SK-N-SH (cell line): ENCODE measurements around the gene TNFAIP3. TPM values are rescaled to one million over a fixed set of nuclear protein-coding genes. Genes with fewer than 3 reads are reported as not detected.

Source experiments
- CTCF ChIA-PET: fragments of 300-600, 350-600 bp; formaldehyde crosslinking; extraction: SDS; loops from one replicate; lab custom pipeline; 2021; lab: Yijun Ruan, JAX
- POLR2A ChIA-PET: fragments of 350-600 bp; sonication (Branson Sonifier 250); formaldehyde crosslinking; extraction: SDS; loops from one replicate; lab custom pipeline; 2020; ENCODE audit warnings: antibody characterized with exemption, inconsistent platforms; lab: Yijun Ruan, JAX
- DNase-seq: peaks from one replicate; pipeline ENCODE4 v3.0.0; 2012
- H2AFZ ChIP-seq: fragments of 200-600 bp; sonication (generic); 2 replicates; pipeline ENCODE4 v1.8.1; 2016; ENCODE audit warnings: antibody characterized with exemption, mild to moderate bottlenecking, low read depth
- H3F3A ChIP-seq: fragments of 200-600 bp; sonication (generic); replicated peaks from 2 replicates; pipeline ENCODE3; 2016; ENCODE audit warnings: antibody characterized with exemption, mild to moderate bottlenecking; ENCODE audit not compliant: insufficient read depth
- H3K27ac ChIP-seq, 2 experiments: fragments of 200-500 bp in 1 of 2; fragments of 200-600 bp in 1 of 2; sonication (Bioruptor generic) in 1 of 2; sonication (generic), shearing (Covaris generic) in 1 of 2; 2 replicates each; pipeline versions ENCODE4 v1.5.1 to v1.6.1; 2014 to 2016; ENCODE audit warnings: low read depth in 2 of 2, inconsistent platforms in 1 of 2, low read length in 1 of 2, mild to moderate bottlenecking in 1 of 2, mixed read lengths in 1 of 2
- H3K27me3 ChIP-seq: fragments of 200-600 bp; sonication (generic), shearing (Covaris generic); 2 replicates; pipeline ENCODE4 v1.6.1; 2016; ENCODE audit warnings: mixed run types; ENCODE audit not compliant: insufficient read depth
- H3K36me3 ChIP-seq, 2 experiments: fragments of 200-500 bp in 1 of 2; fragments of 200-600 bp in 1 of 2; sonication (Bioruptor generic) in 1 of 2; sonication (generic) in 1 of 2; replicated peaks in 1 of 2; 2 replicates each; pipeline versions ENCODE3 to v1.5.1; 2014 to 2016; ENCODE audit warnings: low read length in 1 of 2, mild to moderate bottlenecking in 1 of 2; ENCODE audit not compliant: insufficient read depth in 2 of 2, control insufficient read depth in 1 of 2
- H3K4me1 ChIP-seq, 2 experiments: fragments of 200-500 bp in 1 of 2; fragments of 200-600 bp in 1 of 2; sonication (Bioruptor generic) in 1 of 2; sonication (generic), shearing (Covaris generic) in 1 of 2; 2 replicates each; pipeline versions ENCODE4 v1.5.1 to v1.6.1; 2014 to 2016; ENCODE audit warnings: low read depth in 1 of 2, low read length in 1 of 2, mixed run types in 1 of 2; ENCODE audit not compliant: insufficient read depth in 2 of 2, control insufficient read depth in 1 of 2
- H3K4me2 ChIP-seq: fragments of 200-600 bp; sonication (generic), shearing (Covaris generic); 2 replicates; pipeline ENCODE4 v1.6.1; 2017; ENCODE audit warnings: mixed run types
- H3K4me3 ChIP-seq, 2 experiments: fragments of 200-500 bp in 1 of 2; fragments of 200-600 bp in 1 of 2; sonication (Bioruptor generic) in 1 of 2; sonication (generic), shearing (Covaris generic) in 1 of 2; 2 replicates each; pipeline versions ENCODE4 v1.5.1 to v1.8.1; 2014 to 2016; ENCODE audit warnings: low read depth in 2 of 2, inconsistent platforms in 1 of 2, low read length in 1 of 2, mild to moderate bottlenecking in 1 of 2, mixed read lengths in 1 of 2, moderate library complexity in 1 of 2
- H3K79me2 ChIP-seq: fragments of 200-600 bp; sonication (generic); 2 replicates; pipeline ENCODE4 v1.8.1; 2017; ENCODE audit warnings: mild to moderate bottlenecking; ENCODE audit not compliant: insufficient read depth
- H3K9ac ChIP-seq: fragments of 200-600 bp; sonication (generic); 2 replicates; pipeline ENCODE4 v1.6.1; 2017; ENCODE audit warnings: mixed run types
- H3K9me2 ChIP-seq: fragments of 200-600 bp; sonication (generic); 2 replicates; pipeline ENCODE4 v1.6.1; 2017; ENCODE audit warnings: mixed run types
- H3K9me3 ChIP-seq: fragments of 200-600 bp; sonication (generic); 2 replicates; pipeline ENCODE4 v1.6.1; 2017; ENCODE audit warnings: mixed run types, mild to moderate bottlenecking, moderate library complexity
- H4K20me1 ChIP-seq: fragments of 200-600 bp; sonication (generic); 2 replicates; pipeline ENCODE4 v1.6.1; 2017; ENCODE audit warnings: mild to moderate bottlenecking, mixed run types; ENCODE audit not compliant: insufficient read depth
- ELF1 ChIP-seq: IDR thresholded peaks from 2 replicates; pipeline ENCODE4 v1.4.0; 2012
- EZH2phosphoT487 ChIP-seq: fragments of 200-600 bp; sonication (generic); IDR thresholded peaks from 2 replicates; pipeline ENCODE4 v1.6.1; 2017; ENCODE audit warnings: low read depth, mixed run types, mild to moderate bottlenecking, antibody characterized with exemption, moderate library complexity, borderline replicate concordance
- FOSL2 ChIP-seq: IDR thresholded peaks from 2 replicates; pipeline ENCODE4 v1.4.0; 2012; ENCODE audit warnings: low read depth, mild to moderate bottlenecking, moderate library complexity, borderline replicate concordance
- FOXM1 ChIP-seq: IDR thresholded peaks from 2 replicates; pipeline ENCODE4 v1.4.0; 2012; ENCODE audit warnings: low read depth, mild to moderate bottlenecking
- MAX ChIP-seq: IDR thresholded peaks from 2 replicates; pipeline ENCODE4 v1.4.0; 2012; ENCODE audit warnings: low read depth
- MXI1 ChIP-seq: IDR thresholded peaks from 2 replicates; pipeline ENCODE4 v1.6.1; 2012; ENCODE audit warnings: mild to moderate bottlenecking, low read depth, low read length, improper control_type of control experiment
- NFIC ChIP-seq: IDR thresholded peaks from 2 replicates; pipeline ENCODE4 v1.4.0; 2012; ENCODE audit warnings: borderline replicate concordance
- NRF1 ChIP-seq: IDR thresholded peaks from 2 replicates; pipeline ENCODE4 v1.6.1; 2012; ENCODE audit warnings: low read depth, mild to moderate bottlenecking, low read length
- RAD21 ChIP-seq: IDR thresholded peaks from 2 replicates; pipeline ENCODE4 v1.6.1; 2012; ENCODE audit warnings: mild to moderate bottlenecking, low read length
- REST ChIP-seq: IDR thresholded peaks from 2 replicates; pipeline ENCODE4 v1.6.1; 2012; ENCODE audit warnings: mild to moderate bottlenecking, low read depth, low read length, moderate library complexity
- SIN3A ChIP-seq: IDR thresholded peaks from 2 replicates; pipeline ENCODE4 v1.6.1; 2012; ENCODE audit warnings: low read depth, mild to moderate bottlenecking, low read length, moderate library complexity, borderline replicate concordance
- SMC3 ChIP-seq: IDR thresholded peaks from 2 replicates; pipeline ENCODE4 v1.6.1; 2012; ENCODE audit warnings: low read depth, low read length, improper control_type of control experiment
- USF2 ChIP-seq: fragments of 150-350 bp; IDR thresholded peaks from 2 replicates; pipeline ENCODE4 v1.6.1; 2017; ENCODE audit warnings: antibody characterized with exemption, low read length, low read depth, borderline replicate concordance
- YY1 ChIP-seq: IDR thresholded peaks from 2 replicates; pipeline ENCODE4 v1.4.0; 2012; ENCODE audit warnings: low read depth, mild to moderate bottlenecking
- WGBS: methylation state at CpG from one replicate; pipeline ENCODE4 v1.1.6; 2017; ENCODE audit warnings: low lambda C conversion rate; 5-methylcytosine and 5-hydroxymethylcytosine counted together
- polyA plus RNA-seq, 3 experiments: library from polyadenylated mRNA; depleted of rRNA; stranded (reverse); fragments of >200 nt; gene quantifications; 2 replicates each; pipeline ENCODE4 v1.2.3, GENCODE V29; 2012
- TF ChIP-seq, protein P1 (sequence below): fragments of 200-600 bp; sonication (generic); IDR thresholded peaks from 2 replicates; pipeline ENCODE4 v1.6.1; 2017; ENCODE audit warnings: antibody characterized with exemption, mild to moderate bottlenecking, moderate library complexity
- TF ChIP-seq, protein P2 (sequence below): fragments of 150-350 bp; IDR thresholded peaks from 2 replicates; pipeline ENCODE4 v1.6.1; 2016; ENCODE audit warnings: mild to moderate bottlenecking, low read depth, low read length

Gene TNFAIP3
- polyA plus RNA-seq, 1 of the 3 experiments (the other 2 are of a cell fraction) = 1.0 TPM

DNA sequence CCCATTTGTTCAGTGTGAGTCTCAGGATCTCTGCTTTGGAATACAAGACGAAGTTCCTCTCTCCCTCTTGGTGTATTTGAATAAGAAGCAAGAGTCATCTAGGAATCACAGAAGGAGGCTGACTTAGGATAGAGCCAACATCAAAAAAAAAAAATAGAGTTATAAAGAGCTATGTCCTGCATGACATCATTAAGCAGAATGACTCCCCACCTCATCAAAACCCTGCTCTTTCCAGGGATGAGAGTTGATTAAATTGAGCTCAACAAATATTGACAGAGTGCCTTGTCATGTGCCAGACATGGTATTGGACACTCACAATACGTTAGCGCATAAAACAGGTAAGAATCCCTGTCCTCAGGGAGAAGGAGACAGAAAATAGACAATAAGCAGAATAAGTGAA, 48.6 kb upstream of the TNFAIP3 start:
- CTCF ChIA-PET = no interaction called here
- POLR2A ChIA-PET = no interaction called here
- H3K9me3 ChIP-seq = no peaks in the 10 kb centered on the region

GRCh38 chr6:137819740-137820139, 47.3 kb upstream of the TNFAIP3 start:
- no peak overlapping the region for H2AFZ ChIP-seq
- DNase-seq = no peak
- H3K9me2 ChIP-seq = no peaks in the 10 kb centered on the region
- 8% methylated on average over 2 of the region's 2 CpGs for WGBS
- H3K9ac ChIP-seq = no peak overlapping the region
- no peaks in the 10 kb centered on the region; a peak in 1 of 4 replicates for H3K4me1 ChIP-seq
- no peak overlapping the region for H3K4me2 ChIP-seq
- CTCF ChIA-PET = no interaction called here
- H3K27me3 ChIP-seq = no peaks in the 10 kb centered on the region
- H3K36me3 ChIP-seq = no peaks in the 10 kb centered on the region
- no peaks in the 10 kb centered on the region for H3F3A ChIP-seq
- no peaks in the 10 kb centered on the region for H3K9me3 ChIP-seq
- H3K79me2 ChIP-seq = no peaks in the 10 kb centered on the region
- H3K27ac ChIP-seq = no peak overlapping the region
- no peaks in the 10 kb centered on the region for H4K20me1 ChIP-seq
- no peak for TF ChIP-seq RAD21
- TF ChIP-seq USF2 = no peak
- TF ChIP-seq FOXM1 = no peak
- TF ChIP-seq MXI1 = no peak
- TF ChIP-seq ELF1 = no peak
- TF ChIP-seq SMC3 = no peak
- TF ChIP-seq MAX = no peak
- no peak for TF ChIP-seq EZH2phosphoT487
- no peak for TF ChIP-seq NRF1
- TF ChIP-seq YY1 = no peak
- no peak for TF ChIP-seq SIN3A
- TF ChIP-seq REST = no peak
- TF ChIP-seq, protein P1, sequence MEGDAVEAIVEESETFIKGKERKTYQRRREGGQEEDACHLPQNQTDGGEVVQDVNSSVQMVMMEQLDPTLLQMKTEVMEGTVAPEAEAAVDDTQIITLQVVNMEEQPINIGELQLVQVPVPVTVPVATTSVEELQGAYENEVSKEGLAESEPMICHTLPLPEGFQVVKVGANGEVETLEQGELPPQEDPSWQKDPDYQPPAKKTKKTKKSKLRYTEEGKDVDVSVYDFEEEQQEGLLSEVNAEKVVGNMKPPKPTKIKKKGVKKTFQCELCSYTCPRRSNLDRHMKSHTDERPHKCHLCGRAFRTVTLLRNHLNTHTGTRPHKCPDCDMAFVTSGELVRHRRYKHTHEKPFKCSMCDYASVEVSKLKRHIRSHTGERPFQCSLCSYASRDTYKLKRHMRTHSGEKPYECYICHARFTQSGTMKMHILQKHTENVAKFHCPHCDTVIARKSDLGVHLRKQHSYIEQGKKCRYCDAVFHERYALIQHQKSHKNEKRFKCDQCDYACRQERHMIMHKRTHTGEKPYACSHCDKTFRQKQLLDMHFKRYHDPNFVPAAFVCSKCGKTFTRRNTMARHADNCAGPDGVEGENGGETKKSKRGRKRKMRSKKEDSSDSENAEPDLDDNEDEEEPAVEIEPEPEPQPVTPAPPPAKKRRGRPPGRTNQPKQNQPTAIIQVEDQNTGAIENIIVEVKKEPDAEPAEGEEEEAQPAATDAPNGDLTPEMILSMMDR = no peak
- TF ChIP-seq, protein P2, sequence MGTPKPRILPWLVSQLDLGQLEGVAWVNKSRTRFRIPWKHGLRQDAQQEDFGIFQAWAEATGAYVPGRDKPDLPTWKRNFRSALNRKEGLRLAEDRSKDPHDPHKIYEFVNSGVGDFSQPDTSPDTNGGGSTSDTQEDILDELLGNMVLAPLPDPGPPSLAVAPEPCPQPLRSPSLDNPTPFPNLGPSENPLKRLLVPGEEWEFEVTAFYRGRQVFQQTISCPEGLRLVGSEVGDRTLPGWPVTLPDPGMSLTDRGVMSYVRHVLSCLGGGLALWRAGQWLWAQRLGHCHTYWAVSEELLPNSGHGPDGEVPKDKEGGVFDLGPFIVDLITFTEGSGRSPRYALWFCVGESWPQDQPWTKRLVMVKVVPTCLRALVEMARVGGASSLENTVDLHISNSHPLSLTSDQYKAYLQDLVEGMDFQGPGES = no peak
- TF ChIP-seq, all 33 proteins: peak for 0
- H3K4me3 ChIP-seq = no peak overlapping the region
- POLR2A ChIA-PET = no interaction called here

More for the DNA sequence above, 48.6 kb upstream of the TNFAIP3 start:
- Histone ChIP-seq H3K27ac (no peak overlapping the region), H3K27me3 (no peaks in the 10 kb centered on the region), H3K4me2 (no peak overlapping the region), H3K36me3 (no peaks in the 10 kb centered on the region), H2AFZ (no peak overlapping the region), H3K4me3 (no peak overlapping the region), H3K79me2 (no peaks in the 10 kb centered on the region), H3K9me2 (no peaks in the 10 kb centered on the region), H3K9ac (no peak overlapping the region), H3F3A (no peaks in the 10 kb centered on the region), H4K20me1 (no peaks in the 10 kb centered on the region), H3K4me1 (no peaks in the 10 kb centered on the region)
- no peak for DNase-seq
- TF ChIP-seq NRF1 (no peak), USF2 (no peak), NFIC (no peak), FOSL2 (no peak)
- 46% methylated on average over 3 of the region's 3 CpGs for WGBS
